ENCODE results near the gene S100A8.

- no peak for TF ChIP-seq EZH2 (IDR thresholded peaks at IDR 0.05)
- TF ChIP-seq, protein P1, sequence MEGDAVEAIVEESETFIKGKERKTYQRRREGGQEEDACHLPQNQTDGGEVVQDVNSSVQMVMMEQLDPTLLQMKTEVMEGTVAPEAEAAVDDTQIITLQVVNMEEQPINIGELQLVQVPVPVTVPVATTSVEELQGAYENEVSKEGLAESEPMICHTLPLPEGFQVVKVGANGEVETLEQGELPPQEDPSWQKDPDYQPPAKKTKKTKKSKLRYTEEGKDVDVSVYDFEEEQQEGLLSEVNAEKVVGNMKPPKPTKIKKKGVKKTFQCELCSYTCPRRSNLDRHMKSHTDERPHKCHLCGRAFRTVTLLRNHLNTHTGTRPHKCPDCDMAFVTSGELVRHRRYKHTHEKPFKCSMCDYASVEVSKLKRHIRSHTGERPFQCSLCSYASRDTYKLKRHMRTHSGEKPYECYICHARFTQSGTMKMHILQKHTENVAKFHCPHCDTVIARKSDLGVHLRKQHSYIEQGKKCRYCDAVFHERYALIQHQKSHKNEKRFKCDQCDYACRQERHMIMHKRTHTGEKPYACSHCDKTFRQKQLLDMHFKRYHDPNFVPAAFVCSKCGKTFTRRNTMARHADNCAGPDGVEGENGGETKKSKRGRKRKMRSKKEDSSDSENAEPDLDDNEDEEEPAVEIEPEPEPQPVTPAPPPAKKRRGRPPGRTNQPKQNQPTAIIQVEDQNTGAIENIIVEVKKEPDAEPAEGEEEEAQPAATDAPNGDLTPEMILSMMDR (IDR thresholded peaks at IDR 0.05), result no peak
Measured at GRCh38 chr1:153343040-153343681, 47.7 kb downstream of the S100A8 start.
